Astrocyte (in vitro differentiated cells and primary cell): ENCODE data around the gene HYAL2.

Experiments
- CTCF ChIP-seq: IDR thresholded peaks from 2 replicates; pipeline ENCODE4 v1.5.1; 2011; ENCODE audit warnings: low read depth, mild to moderate bottlenecking, inconsistent platforms, low read length, moderate library complexity; ENCODE audit not compliant: insufficient read depth
- EZH2 ChIP-seq: IDR thresholded peaks from 2 replicates; pipeline ENCODE4 v1.6.1; 2012; ENCODE audit warnings: mild to moderate bottlenecking, low read length, inconsistent platforms; ENCODE audit not compliant: insufficient read depth

- TF ChIP-seq CTCF, result no peak
- no peak for TF ChIP-seq EZH2
Observed at GRCh38 chr3:50359760-50360110, 37.2 kb upstream of the HYAL2 start.
